SK-N-SH treated with all-trans-retinoic acid at 6 μM for 48 hours (cell line): ENCODE measurements around the gene ADAMTS17.

ENCODE experiments used
- ATAC-seq: fragments of 200-7000 bp; cut with Tn5 transposase; 3 replicates; pipeline ENCODE4 v1.9.1; 2020; ENCODE audit warnings: mild to moderate bottlenecking, moderate library complexity
- ARNTL ChIP-seq: fragments of 450-650 bp; formaldehyde crosslinking; IDR thresholded peaks from 2 replicates; pipeline ENCODE4 v1.5.0; 2020; ENCODE audit warnings: low read depth, mild to moderate bottlenecking, moderate library complexity, borderline replicate concordance
- BACH2 ChIP-seq: fragments of 250-450 bp; sonication (Bioruptor Pico); IDR thresholded peaks from 2 replicates; pipeline ENCODE4 v1.9.0; 2021; ENCODE audit warnings: mild to moderate bottlenecking, borderline replicate concordance
- CREB5 ChIP-seq: fragments of 250-450 bp; sonication (Bioruptor Pico); IDR thresholded peaks from 2 replicates; pipeline ENCODE4 v1.5.1; 2020; ENCODE audit warnings: low read depth, mild to moderate bottlenecking, moderate library complexity
- CSDC2 ChIP-seq: fragments of 250-450 bp; sonication (Bioruptor Pico); IDR thresholded peaks from 2 replicates; pipeline ENCODE4 v1.5.0; 2020; ENCODE audit warnings: mild to moderate bottlenecking, moderate library complexity
- CSRNP3 ChIP-seq: fragments of 250-450 bp; sonication (Bioruptor Pico); IDR thresholded peaks from 2 replicates; pipeline ENCODE4 v1.5.1; 2021; ENCODE audit warnings: mild to moderate bottlenecking, moderate library complexity
- ESRRG ChIP-seq: fragments of 250-450 bp; sonication (Bioruptor Pico); IDR thresholded peaks from 2 replicates; pipeline ENCODE4 v1.6.1; 2021; ENCODE audit warnings: mild to moderate bottlenecking
- GLIS3 ChIP-seq: fragments of 250-450 bp; sonication (Bioruptor Pico); IDR thresholded peaks from 2 replicates; pipeline ENCODE4 v1.5.0; 2020; ENCODE audit warnings: mild to moderate bottlenecking, moderate library complexity
- ISL1 ChIP-seq: fragments of 250-450 bp; sonication (Bioruptor Pico); IDR thresholded peaks from 2 replicates; pipeline ENCODE4 v2.1.2; 2022; ENCODE audit warnings: mild to moderate bottlenecking, moderate library complexity
- PATZ1 ChIP-seq: fragments of 250-450 bp; sonication (Bioruptor Pico); IDR thresholded peaks from 2 replicates; pipeline ENCODE4 v1.8.0; 2020; ENCODE audit warnings: mild to moderate bottlenecking, moderate library complexity, borderline replicate concordance
- POU6F1 ChIP-seq: fragments of 250-450 bp; sonication (Bioruptor Pico); IDR thresholded peaks from 2 replicates; pipeline ENCODE4 v1.8.0; 2021; ENCODE audit warnings: low read depth, mild to moderate bottlenecking, moderate library complexity, borderline replicate concordance
- PPARA ChIP-seq: fragments of 250-450 bp; sonication (Bioruptor Pico); IDR thresholded peaks from 2 replicates; pipeline ENCODE4 v1.5.0; 2020; ENCODE audit warnings: mild to moderate bottlenecking, borderline replicate concordance
- RARB ChIP-seq: fragments of 250-450 bp; sonication (Bioruptor Pico); IDR thresholded peaks from 2 replicates; pipeline ENCODE4 v1.8.0; 2021; ENCODE audit warnings: mild to moderate bottlenecking, moderate library complexity
- TCF4 ChIP-seq: fragments of 250-450 bp; sonication (Bioruptor Pico); IDR thresholded peaks from 2 replicates; pipeline ENCODE4 v1.8.0; 2021; ENCODE audit warnings: mild to moderate bottlenecking, moderate library complexity, borderline replicate concordance
- TOX ChIP-seq: fragments of 250-450 bp; sonication (Bioruptor Pico); IDR thresholded peaks from 2 replicates; pipeline ENCODE4 v1.8.0; 2021; ENCODE audit warnings: mild to moderate bottlenecking, moderate library complexity, borderline replicate concordance
- TSHZ2 ChIP-seq: fragments of 250-450 bp; sonication (Bioruptor Pico); IDR thresholded peaks from 2 replicates; pipeline ENCODE4 v1.5.0; 2020; ENCODE audit warnings: mild to moderate bottlenecking, moderate library complexity
- ZC3H10 ChIP-seq: fragments of 250-450 bp; sonication (Bioruptor Pico); IDR thresholded peaks from 2 replicates; pipeline ENCODE4 v1.5.1; 2021; ENCODE audit warnings: mild to moderate bottlenecking, moderate library complexity
- ZFP3 ChIP-seq: fragments of 250-450 bp; sonication (Bioruptor Pico); IDR thresholded peaks from 2 replicates; pipeline ENCODE4 v1.5.0; 2020; ENCODE audit warnings: mild to moderate bottlenecking, moderate library complexity
- ZFP30 ChIP-seq: fragments of 450-650 bp; formaldehyde crosslinking; IDR thresholded peaks from 2 replicates; pipeline ENCODE4 v1.5.0; 2022; ENCODE audit warnings: mild to moderate bottlenecking, moderate library complexity
- ZNF565 ChIP-seq: fragments of 450-650 bp; formaldehyde crosslinking; conservative IDR thresholded peaks from 2 replicates; pipeline ENCODE4 v1.5.0; 2020; ENCODE audit warnings: low read depth, mild to moderate bottlenecking, moderate library complexity
- ZNF70 ChIP-seq: fragments of 450-650 bp; formaldehyde crosslinking; IDR thresholded peaks from 2 replicates; pipeline ENCODE4 v1.5.0; 2020; ENCODE audit warnings: mild to moderate bottlenecking, moderate library complexity
- ZNF8 ChIP-seq: fragments of 450-650 bp; formaldehyde crosslinking; IDR thresholded peaks from 2 replicates; pipeline ENCODE4 v1.5.0; 2020; ENCODE audit warnings: mild to moderate bottlenecking, moderate library complexity

The ADAMTS17 gene

GRCh38 chr15:100056411-100057072, 285.2 kb downstream of the ADAMTS17 start:
- ATAC-seq = no peak
- TF ChIP-seq TCF4 (no peak), POU6F1 (CRISPR knock-in tag) (no peak), CSRNP3 (CRISPR knock-in tag) (no peak), ZFP3 (no peak), PPARA (CRISPR knock-in tag) (no peak), ZNF70 (no peak), RARB (CRISPR knock-in tag) (no peak), GLIS3 (no peak), ZC3H10 (CRISPR knock-in tag) (no peak), ZNF565 (no peak), ARNTL (CRISPR knock-in tag) (no peak), TSHZ2 (CRISPR knock-in tag) (no peak), TOX (no peak), ESRRG (no peak), ZNF8 (CRISPR knock-in tag) (no peak), ZFP30 (CRISPR knock-in tag) (no peak), BACH2 (CRISPR knock-in tag) (no peak)
- TF ChIP-seq, all 23 proteins: peak for 0

GRCh38 chr15:100055821-100056220, 286.0 kb downstream of the ADAMTS17 start:
- ATAC-seq = no peak
- TF ChIP-seq ESRRG (no peak), ZC3H10 (CRISPR knock-in tag) (no peak), CREB5 (no peak), CSDC2 (CRISPR knock-in tag) (no peak), TCF4 (no peak), CSRNP3 (CRISPR knock-in tag) (no peak), RARB (CRISPR knock-in tag) (no peak), ARNTL (CRISPR knock-in tag) (no peak), ZNF565 (no peak), ZFP30 (CRISPR knock-in tag) (no peak), GLIS3 (no peak), ZNF8 (CRISPR knock-in tag) (no peak), POU6F1 (CRISPR knock-in tag) (no peak), ZNF70 (no peak), PPARA (CRISPR knock-in tag) (no peak)
- TF ChIP-seq, all 23 proteins: peak for 0

- no peak for ATAC-seq
These were observed 287.2 kb downstream of the ADAMTS17 start for GRCh38 chr15:100054539-100054938.

More at GRCh38 chr15:100054539-100054938, 287.2 kb downstream of the ADAMTS17 start:
- TF ChIP-seq TCF4 (no peak), ISL1 (CRISPR knock-in tag) (no peak), PATZ1 (no peak)
